ENCODE data around the gene HSD3B1. TPM values are rescaled to one million over a fixed set of nuclear protein-coding genes. Genes with fewer than 3 reads are reported as not detected.

Gene HSD3B1
- total RNA-seq, 1 experiment from 2014 or later: not detected

DNA sequence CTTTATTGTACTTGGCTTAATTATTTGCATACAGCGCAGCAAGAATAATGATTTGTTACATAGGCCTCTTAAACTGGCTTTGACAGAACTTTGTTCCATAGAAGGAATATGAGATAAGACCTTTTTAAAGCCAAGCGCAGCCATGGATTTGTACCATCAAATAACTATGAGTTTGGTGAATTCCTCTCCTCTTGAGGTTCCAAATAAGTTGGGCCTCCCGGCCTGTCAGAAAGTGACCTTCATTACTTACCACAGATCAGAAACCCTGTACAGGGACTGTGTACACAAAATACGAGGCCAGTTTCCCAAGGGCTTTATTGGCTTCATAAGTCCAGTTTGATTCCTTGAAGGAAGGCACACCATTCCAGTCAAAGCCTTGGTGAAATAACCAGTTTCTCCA lies 21.8 kb upstream of the HSD3B1 start:
- DNase-seq (ENCODE audit: low spot score): no peak
- H3K4me1 Mint-ChIP-seq: peaks cover 14% of the 10 kb centered on the region
- no peaks in the 10 kb centered on the region for H3K36me3 Mint-ChIP-seq
- TF ChIP-seq GTF2I (CRISPR knock-in tag; conservative IDR thresholded peaks at IDR 0.05) (no peak), EMX1 (CRISPR knock-in tag; IDR thresholded peaks at IDR 0.05) (no peak), NR1H2 (CRISPR knock-in tag; IDR thresholded peaks at IDR 0.05) (no peak), ETV6 (CRISPR knock-in tag; IDR thresholded peaks at IDR 0.05) (no peak), ZBTB21 (CRISPR knock-in tag; IDR thresholded peaks at IDR 0.05; ENCODE audit: borderline replicate concordance) (no peak), GABPB1 (CRISPR knock-in tag; IDR thresholded peaks at IDR 0.05) (no peak), NR2C2 (CRISPR knock-in tag; IDR thresholded peaks at IDR 0.05) (no peak), TEAD4 (CRISPR knock-in tag; IDR thresholded peaks at IDR 0.05) (no peak)
- TF ChIP-seq, protein P1, sequence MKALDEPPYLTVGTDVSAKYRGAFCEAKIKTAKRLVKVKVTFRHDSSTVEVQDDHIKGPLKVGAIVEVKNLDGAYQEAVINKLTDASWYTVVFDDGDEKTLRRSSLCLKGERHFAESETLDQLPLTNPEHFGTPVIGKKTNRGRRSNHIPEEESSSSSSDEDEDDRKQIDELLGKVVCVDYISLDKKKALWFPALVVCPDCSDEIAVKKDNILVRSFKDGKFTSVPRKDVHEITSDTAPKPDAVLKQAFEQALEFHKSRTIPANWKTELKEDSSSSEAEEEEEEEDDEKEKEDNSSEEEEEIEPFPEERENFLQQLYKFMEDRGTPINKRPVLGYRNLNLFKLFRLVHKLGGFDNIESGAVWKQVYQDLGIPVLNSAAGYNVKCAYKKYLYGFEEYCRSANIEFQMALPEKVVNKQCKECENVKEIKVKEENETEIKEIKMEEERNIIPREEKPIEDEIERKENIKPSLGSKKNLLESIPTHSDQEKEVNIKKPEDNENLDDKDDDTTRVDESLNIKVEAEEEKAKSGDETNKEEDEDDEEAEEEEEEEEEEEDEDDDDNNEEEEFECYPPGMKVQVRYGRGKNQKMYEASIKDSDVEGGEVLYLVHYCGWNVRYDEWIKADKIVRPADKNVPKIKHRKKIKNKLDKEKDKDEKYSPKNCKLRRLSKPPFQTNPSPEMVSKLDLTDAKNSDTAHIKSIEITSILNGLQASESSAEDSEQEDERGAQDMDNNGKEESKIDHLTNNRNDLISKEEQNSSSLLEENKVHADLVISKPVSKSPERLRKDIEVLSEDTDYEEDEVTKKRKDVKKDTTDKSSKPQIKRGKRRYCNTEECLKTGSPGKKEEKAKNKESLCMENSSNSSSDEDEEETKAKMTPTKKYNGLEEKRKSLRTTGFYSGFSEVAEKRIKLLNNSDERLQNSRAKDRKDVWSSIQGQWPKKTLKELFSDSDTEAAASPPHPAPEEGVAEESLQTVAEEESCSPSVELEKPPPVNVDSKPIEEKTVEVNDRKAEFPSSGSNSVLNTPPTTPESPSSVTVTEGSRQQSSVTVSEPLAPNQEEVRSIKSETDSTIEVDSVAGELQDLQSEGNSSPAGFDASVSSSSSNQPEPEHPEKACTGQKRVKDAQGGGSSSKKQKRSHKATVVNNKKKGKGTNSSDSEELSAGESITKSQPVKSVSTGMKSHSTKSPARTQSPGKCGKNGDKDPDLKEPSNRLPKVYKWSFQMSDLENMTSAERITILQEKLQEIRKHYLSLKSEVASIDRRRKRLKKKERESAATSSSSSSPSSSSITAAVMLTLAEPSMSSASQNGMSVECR (CRISPR knock-in tag; IDR thresholded peaks at IDR 0.05; ENCODE audit: borderline replicate concordance): no peak
- TF ChIP-seq, protein P2, sequence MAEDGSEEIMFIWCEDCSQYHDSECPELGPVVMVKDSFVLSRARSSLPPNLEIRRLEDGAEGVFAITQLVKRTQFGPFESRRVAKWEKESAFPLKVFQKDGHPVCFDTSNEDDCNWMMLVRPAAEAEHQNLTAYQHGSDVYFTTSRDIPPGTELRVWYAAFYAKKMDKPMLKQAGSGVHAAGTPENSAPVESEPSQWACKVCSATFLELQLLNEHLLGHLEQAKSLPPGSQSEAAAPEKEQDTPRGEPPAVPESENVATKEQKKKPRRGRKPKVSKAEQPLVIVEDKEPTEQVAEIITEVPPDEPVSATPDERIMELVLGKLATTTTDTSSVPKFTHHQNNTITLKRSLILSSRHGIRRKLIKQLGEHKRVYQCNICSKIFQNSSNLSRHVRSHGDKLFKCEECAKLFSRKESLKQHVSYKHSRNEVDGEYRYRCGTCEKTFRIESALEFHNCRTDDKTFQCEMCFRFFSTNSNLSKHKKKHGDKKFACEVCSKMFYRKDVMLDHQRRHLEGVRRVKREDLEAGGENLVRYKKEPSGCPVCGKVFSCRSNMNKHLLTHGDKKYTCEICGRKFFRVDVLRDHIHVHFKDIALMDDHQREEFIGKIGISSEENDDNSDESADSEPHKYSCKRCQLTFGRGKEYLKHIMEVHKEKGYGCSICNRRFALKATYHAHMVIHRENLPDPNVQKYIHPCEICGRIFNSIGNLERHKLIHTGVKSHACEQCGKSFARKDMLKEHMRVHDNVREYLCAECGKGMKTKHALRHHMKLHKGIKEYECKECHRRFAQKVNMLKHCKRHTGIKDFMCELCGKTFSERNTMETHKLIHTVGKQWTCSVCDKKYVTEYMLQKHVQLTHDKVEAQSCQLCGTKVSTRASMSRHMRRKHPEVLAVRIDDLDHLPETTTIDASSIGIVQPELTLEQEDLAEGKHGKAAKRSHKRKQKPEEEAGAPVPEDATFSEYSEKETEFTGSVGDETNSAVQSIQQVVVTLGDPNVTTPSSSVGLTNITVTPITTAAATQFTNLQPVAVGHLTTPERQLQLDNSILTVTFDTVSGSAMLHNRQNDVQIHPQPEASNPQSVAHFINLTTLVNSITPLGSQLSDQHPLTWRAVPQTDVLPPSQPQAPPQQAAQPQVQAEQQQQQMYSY (CRISPR knock-in tag; IDR thresholded peaks at IDR 0.05): no peak
- TF ChIP-seq, protein P3, sequence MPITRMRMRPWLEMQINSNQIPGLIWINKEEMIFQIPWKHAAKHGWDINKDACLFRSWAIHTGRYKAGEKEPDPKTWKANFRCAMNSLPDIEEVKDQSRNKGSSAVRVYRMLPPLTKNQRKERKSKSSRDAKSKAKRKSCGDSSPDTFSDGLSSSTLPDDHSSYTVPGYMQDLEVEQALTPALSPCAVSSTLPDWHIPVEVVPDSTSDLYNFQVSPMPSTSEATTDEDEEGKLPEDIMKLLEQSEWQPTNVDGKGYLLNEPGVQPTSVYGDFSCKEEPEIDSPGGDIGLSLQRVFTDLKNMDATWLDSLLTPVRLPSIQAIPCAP (CRISPR knock-in tag; IDR thresholded peaks at IDR 0.05): no peak
- TF ChIP-seq, protein P4, sequence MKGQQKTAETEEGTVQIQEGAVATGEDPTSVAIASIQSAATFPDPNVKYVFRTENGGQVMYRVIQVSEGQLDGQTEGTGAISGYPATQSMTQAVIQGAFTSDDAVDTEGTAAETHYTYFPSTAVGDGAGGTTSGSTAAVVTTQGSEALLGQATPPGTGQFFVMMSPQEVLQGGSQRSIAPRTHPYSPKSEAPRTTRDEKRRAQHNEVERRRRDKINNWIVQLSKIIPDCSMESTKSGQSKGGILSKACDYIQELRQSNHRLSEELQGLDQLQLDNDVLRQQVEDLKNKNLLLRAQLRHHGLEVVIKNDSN (CRISPR knock-in tag; IDR thresholded peaks at IDR 0.05): no peak
- TF ChIP-seq, protein P5, sequence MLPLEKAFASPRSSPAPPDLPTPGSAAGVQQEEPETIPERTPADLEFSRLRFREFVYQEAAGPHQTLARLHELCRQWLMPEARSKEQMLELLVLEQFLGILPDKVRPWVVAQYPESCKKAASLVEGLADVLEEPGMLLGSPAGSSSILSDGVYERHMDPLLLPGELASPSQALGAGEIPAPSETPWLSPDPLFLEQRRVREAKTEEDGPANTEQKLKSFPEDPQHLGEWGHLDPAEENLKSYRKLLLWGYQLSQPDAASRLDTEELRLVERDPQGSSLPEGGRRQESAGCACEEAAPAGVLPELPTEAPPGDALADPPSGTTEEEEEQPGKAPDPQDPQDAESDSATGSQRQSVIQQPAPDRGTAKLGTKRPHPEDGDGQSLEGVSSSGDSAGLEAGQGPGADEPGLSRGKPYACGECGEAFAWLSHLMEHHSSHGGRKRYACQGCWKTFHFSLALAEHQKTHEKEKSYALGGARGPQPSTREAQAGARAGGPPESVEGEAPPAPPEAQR (CRISPR knock-in tag; IDR thresholded peaks at IDR 0.05): no peak
- TF ChIP-seq, protein P6, sequence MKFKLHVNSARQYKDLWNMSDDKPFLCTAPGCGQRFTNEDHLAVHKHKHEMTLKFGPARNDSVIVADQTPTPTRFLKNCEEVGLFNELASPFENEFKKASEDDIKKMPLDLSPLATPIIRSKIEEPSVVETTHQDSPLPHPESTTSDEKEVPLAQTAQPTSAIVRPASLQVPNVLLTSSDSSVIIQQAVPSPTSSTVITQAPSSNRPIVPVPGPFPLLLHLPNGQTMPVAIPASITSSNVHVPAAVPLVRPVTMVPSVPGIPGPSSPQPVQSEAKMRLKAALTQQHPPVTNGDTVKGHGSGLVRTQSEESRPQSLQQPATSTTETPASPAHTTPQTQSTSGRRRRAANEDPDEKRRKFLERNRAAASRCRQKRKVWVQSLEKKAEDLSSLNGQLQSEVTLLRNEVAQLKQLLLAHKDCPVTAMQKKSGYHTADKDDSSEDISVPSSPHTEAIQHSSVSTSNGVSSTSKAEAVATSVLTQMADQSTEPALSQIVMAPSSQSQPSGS (CRISPR knock-in tag; IDR thresholded peaks at IDR 0.05; ENCODE audit: borderline replicate concordance, low read depth): no peak
- TF ChIP-seq, protein P7, sequence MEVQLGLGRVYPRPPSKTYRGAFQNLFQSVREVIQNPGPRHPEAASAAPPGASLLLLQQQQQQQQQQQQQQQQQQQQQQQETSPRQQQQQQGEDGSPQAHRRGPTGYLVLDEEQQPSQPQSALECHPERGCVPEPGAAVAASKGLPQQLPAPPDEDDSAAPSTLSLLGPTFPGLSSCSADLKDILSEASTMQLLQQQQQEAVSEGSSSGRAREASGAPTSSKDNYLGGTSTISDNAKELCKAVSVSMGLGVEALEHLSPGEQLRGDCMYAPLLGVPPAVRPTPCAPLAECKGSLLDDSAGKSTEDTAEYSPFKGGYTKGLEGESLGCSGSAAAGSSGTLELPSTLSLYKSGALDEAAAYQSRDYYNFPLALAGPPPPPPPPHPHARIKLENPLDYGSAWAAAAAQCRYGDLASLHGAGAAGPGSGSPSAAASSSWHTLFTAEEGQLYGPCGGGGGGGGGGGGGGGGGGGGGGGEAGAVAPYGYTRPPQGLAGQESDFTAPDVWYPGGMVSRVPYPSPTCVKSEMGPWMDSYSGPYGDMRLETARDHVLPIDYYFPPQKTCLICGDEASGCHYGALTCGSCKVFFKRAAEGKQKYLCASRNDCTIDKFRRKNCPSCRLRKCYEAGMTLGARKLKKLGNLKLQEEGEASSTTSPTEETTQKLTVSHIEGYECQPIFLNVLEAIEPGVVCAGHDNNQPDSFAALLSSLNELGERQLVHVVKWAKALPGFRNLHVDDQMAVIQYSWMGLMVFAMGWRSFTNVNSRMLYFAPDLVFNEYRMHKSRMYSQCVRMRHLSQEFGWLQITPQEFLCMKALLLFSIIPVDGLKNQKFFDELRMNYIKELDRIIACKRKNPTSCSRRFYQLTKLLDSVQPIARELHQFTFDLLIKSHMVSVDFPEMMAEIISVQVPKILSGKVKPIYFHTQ (CRISPR knock-in tag; IDR thresholded peaks at IDR 0.05): no peak
- TF ChIP-seq, protein P8, sequence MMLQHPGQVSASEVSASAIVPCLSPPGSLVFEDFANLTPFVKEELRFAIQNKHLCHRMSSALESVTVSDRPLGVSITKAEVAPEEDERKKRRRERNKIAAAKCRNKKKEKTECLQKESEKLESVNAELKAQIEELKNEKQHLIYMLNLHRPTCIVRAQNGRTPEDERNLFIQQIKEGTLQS (CRISPR knock-in tag; conservative IDR thresholded peaks at IDR 0.05): no peak
- TF ChIP-seq, protein P9, sequence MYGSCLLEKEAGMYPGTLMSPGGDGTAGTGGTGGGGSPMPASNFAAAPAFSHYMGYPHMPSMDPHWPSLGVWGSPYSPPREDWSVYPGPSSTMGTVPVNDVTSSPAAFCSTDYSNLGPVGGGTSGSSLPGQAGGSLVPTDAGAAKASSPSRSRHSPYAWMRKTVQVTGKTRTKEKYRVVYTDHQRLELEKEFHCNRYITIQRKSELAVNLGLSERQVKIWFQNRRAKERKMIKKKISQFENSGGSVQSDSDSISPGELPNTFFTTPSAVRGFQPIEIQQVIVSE (CRISPR knock-in tag; IDR thresholded peaks at IDR 0.05; ENCODE audit: borderline replicate concordance): no peak
- TF ChIP-seq, protein P10, sequence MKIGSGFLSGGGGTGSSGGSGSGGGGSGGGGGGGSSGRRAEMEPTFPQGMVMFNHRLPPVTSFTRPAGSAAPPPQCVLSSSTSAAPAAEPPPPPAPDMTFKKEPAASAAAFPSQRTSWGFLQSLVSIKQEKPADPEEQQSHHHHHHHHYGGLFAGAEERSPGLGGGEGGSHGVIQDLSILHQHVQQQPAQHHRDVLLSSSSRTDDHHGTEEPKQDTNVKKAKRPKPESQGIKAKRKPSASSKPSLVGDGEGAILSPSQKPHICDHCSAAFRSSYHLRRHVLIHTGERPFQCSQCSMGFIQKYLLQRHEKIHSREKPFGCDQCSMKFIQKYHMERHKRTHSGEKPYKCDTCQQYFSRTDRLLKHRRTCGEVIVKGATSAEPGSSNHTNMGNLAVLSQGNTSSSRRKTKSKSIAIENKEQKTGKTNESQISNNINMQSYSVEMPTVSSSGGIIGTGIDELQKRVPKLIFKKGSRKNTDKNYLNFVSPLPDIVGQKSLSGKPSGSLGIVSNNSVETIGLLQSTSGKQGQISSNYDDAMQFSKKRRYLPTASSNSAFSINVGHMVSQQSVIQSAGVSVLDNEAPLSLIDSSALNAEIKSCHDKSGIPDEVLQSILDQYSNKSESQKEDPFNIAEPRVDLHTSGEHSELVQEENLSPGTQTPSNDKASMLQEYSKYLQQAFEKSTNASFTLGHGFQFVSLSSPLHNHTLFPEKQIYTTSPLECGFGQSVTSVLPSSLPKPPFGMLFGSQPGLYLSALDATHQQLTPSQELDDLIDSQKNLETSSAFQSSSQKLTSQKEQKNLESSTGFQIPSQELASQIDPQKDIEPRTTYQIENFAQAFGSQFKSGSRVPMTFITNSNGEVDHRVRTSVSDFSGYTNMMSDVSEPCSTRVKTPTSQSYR (CRISPR knock-in tag; IDR thresholded peaks at IDR 0.05): no peak
- no peak overlapping the region for H3K27ac Mint-ChIP-seq
- H3K4me3 Mint-ChIP-seq: no peak overlapping the region
- CTCF ChIA-PET: no interaction called here
- POLR2A ChIA-PET: no interaction called here
- peaks cover 3% of the 10 kb centered on the region; the same call in 1 of the 2 replicates for H3K27me3 Mint-ChIP-seq (ENCODE audit: low read depth)
- no peak for ATAC-seq
- H3K9me3 Mint-ChIP-seq: no peaks in the 10 kb centered on the region

Data from WTC11 (cell line).